HFF-Myc (cell line): ENCODE measurements around the gene CACNA1I.

ENCODE experiments used
- DNase-seq: peaks from one replicate; pipeline ENCODE4 v3.0.0-alpha.2; 2011; ENCODE audit warnings: low read depth; ENCODE audit errors: extremely low read depth
- H3K4me3 ChIP-seq: replicated peaks from 2 replicates; pipeline ENCODE4 v1.5.1; 2011; ENCODE audit warnings: low read depth, mild to moderate bottlenecking, control low read depth, low read length
- TF ChIP-seq, protein P1 (sequence below): IDR thresholded peaks from 2 replicates; pipeline ENCODE4 v1.5.1; 2012; ENCODE audit warnings: mild to moderate bottlenecking, low read depth, low read length, control low read depth; ENCODE audit errors: missing control alignments

CACNA1I gene

DNA sequence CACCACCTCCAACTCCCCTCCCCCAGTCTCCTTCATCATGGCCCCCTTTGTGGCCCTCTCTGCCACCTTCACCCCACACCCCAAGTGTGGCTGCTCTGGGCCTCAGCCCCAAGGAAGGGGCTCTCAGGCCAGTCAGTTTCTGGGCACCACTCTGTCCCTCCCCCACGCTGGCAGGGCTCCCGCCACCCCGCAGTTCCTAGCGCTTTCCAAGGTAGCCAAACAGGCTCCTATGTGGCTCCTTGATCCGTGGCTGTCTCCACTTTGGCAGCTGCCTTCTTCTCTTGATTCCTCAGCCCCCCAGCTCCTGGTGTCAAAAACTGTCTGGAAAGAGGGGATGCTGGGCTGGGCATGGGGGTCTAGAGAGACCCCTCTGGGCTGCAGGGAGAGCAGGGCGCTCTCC lies 10.4 kb upstream of the CACNA1I start:
- no peak overlapping the region for H3K4me3 ChIP-seq
- TF ChIP-seq, protein P1, sequence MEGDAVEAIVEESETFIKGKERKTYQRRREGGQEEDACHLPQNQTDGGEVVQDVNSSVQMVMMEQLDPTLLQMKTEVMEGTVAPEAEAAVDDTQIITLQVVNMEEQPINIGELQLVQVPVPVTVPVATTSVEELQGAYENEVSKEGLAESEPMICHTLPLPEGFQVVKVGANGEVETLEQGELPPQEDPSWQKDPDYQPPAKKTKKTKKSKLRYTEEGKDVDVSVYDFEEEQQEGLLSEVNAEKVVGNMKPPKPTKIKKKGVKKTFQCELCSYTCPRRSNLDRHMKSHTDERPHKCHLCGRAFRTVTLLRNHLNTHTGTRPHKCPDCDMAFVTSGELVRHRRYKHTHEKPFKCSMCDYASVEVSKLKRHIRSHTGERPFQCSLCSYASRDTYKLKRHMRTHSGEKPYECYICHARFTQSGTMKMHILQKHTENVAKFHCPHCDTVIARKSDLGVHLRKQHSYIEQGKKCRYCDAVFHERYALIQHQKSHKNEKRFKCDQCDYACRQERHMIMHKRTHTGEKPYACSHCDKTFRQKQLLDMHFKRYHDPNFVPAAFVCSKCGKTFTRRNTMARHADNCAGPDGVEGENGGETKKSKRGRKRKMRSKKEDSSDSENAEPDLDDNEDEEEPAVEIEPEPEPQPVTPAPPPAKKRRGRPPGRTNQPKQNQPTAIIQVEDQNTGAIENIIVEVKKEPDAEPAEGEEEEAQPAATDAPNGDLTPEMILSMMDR = no peak
- DNase-seq = no peak

DNA sequence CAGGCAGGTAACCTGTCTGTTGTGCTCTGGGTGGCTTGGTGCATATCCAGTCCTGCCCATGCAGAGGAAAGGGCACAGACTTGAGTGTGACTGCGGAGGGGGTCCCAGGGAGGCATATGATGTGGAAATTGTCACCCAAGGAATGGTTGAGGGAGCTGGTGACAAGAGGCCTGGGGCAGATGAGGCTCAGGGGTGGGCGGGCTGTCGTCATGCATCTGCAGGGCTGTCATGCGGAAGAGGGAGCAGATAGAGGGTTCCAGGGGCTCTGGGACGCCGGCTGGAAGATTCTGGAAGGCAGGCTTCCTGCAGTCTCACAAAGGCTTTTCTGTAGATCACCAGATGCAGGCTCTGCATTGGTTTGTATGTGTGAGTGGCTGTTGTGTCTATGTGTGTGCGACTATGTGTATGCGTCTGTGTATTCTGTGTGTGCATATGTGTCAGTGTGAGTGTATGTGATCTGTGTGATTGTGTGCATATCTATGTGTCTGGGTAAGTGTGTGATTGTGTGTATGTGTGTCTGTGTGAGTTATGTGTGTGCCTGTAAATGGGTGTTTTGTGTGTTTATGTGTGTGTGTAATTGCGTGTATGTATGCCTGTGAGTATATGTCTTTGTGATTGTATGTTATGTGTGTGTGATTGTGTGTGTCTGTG lies 7.6 kb upstream of the CACNA1I start:
- TF ChIP-seq, protein P1 = no peak
- DNase-seq = no peak

DNA sequence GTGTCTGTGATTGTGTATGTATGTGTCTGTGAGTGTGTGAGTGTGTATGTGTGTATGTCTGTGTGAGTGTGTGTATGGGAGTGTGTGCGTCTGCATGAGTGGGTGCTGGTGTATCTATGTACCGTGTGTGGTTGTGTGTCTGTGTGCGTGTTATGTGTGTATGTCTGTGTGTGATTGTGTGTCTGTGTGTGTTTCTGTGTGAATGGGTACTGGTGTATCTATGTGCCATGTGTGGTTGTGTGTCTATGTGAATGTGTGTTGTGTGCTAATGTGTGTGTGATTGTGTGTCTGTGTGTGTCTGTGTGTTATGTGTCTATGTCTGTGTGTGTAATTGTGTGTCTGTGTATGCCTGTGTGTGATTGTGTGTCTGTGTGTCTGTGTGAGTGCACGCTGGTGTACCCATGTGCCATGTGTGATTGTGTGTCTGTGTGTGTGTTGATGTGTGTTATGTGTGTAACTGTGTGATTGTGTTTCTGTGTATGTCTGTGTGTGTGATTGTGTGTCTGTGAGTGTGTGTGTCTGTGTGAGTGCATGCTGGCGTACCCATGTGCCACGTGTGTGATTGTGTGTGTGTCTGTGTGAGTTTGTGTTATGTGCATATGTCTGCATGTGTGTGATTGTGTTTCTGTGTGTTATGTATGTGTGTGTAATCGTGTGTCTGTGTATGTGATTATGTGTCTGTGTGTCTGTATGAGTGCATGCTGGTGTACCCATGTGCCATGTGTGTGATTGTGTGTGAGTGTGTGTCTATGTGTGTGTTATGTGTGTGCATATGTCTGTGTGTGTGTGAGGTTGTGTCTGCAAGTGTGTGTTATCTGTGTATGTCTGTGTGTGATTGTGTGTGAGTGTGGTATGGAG lies 6.8 kb upstream of the CACNA1I start:
- TF ChIP-seq, protein P1 = no peak
- DNase-seq = no peak
- H3K4me3 ChIP-seq = no peak overlapping the region

More for the DNA sequence above, 7.6 kb upstream of the CACNA1I start:
- no peak overlapping the region for H3K4me3 ChIP-seq

DNA sequence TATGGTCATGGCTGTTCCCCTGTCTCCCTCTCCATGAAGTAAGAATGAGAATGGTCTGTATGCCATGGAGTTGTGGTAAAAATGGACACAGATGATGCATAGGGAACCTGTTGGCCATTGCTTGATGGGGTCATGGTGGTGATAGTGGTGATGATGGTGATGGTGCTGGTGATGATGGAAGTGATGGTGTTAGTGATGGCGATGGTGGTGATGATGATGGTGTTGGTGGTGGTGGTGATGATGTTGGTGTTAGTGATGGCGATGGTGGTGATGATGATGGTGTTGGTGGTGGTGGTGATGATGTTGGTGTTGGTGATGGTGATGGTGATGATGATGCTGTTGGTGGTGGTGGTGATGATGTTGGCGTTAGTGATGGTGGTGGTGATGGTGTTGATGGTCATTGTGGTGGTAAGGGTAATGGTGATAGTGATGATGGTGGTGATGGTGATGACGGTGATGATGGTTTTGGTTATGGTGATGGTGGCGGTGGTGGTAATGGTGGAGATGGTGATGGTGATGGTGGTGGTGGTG lies 5.1 kb upstream of the CACNA1I start:
- TF ChIP-seq, protein P1 = no peak
- H3K4me3 ChIP-seq = no peak overlapping the region
- no peak for DNase-seq

DNA sequence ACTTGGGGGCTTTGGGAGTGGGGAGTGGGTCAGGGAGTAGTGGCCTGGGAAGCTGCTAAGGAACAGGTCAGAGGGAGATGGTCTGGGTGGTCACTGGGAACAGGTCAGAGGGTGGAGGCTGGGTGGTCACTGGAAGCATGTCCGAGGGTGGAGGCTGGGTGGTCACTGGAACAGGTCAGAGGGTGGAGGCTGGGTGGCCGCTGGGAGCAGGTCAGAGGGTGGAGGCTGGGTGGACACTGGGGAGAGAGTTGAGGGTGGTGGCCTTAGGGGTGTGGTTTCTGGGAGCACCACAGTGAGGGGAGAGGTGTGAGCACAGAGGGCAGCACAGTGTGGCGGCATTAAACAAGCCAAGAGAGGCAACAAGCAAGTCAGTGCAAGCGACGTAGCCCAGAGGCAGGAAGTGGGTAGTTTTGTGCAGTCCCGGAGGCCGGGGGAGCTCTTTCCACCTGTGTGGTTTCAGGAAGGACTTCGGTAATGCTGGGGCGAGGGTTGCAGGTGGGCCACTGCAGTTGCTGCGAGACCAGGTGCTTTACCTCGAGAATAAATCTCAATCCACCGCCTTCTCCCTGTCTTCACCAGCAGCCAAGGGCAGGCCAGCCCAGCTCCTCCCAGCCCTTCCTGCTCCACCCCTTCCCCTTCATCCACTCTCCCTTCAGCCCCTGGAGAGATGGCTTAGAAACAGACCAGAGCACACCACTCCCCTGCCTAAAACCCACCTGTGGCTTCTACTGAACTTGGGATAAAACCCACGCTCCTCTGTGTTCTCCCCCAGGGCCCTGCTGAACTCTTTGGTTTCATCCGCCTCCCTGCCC lies 3.2 kb upstream of the CACNA1I start:
- TF ChIP-seq, protein P1 = no peak
- H3K4me3 ChIP-seq = no peak overlapping the region
- DNase-seq = no peak

DNA sequence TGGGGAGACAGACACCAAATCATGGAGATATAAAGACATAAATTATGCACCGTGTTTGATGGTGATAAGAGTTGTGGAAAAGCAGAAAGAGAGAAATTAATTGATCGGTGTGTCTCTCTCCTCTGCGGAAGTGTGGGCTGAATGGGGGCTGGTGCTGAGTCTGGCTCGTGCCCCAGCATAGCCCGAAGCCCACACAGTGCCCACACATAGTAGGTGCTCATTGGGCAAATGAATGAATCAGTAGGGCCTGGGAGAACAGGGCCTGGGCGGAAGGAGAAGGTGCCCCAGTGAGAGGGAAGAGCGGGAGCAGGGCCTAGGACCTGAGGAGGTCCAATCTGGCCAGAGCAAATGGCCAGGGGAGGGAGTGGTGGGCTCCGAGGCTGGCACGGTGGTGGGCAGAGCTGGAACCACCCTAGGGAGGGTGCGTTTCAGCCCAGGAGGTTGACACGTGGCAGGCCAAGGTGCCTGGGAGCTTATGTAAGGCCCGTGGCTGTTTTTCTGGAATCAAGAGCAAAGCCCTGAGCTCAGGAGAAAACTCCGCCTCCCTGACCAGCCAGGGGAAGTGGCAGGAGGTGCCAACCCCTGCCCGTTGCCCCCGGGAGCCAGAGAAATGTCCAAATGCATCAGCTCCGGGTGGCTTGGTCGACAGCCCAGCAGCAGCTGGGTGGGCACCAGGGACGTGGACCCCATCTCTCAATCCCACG lies 2.1 kb upstream of the CACNA1I start:
- TF ChIP-seq, protein P1 = no peak
- no peak for DNase-seq
- H3K4me3 ChIP-seq = no peak overlapping the region
